HG02885 (cell line): ENCODE data around the gene TNP1.

Experiments
- ATAC-seq: cut with Tn5 transposase; IDR thresholded peaks from one replicate; pipeline ENCODE4 v1.9.1; 2021; ENCODE audit warnings: mild to moderate bottlenecking; ENCODE audit not compliant: unreplicated experiment, poor library complexity

Gene TNP1, protein sequence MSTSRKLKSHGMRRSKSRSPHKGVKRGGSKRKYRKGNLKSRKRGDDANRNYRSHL

DNA sequence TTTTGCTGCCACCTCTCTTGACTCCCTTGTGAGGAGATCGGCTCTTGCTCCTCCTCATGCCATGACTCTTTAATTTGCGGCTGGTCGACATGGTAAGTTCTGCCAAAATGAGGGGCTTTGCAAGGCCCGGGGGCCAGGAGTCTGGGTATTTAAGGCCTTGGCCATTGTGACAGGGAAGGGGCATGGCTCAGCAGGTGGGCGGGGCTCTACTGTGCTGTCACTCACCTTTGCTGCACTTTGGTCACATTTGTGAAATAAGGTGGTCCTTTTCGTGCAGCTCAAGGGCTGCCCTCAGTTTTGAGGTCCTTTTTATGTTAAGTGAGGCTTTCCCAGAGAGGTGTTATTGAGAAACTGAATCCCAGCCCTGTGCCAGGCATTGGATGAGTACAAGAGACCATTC is at the start of gene TNP1:
Gene TNP1 (minus strand): TSS at position 121 of the 400 bp plus-strand sequence. CDS start 30 bp downstream, at position 91.
- ATAC-seq: no peak

DNA sequence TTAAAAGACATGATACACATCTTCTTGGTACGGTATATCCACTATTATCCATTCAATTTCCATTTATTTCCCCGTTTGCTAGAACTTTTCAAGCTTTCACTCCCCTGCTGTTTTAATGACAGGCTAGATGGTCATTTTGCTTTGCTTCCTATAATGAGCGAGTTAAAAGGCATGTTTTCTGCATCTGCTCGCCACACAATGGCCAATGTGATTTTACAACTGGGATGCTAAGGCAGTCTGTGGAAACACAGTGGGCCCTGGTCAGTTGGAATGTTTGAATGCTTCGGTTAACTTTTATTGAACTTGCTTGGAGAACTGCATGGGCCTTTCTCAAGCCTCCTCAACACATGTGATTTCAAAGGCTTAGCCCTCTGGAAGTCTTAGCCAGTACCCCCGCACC is 48.4 kb upstream of the TNP1 start:
- ATAC-seq: no peak

DNA sequence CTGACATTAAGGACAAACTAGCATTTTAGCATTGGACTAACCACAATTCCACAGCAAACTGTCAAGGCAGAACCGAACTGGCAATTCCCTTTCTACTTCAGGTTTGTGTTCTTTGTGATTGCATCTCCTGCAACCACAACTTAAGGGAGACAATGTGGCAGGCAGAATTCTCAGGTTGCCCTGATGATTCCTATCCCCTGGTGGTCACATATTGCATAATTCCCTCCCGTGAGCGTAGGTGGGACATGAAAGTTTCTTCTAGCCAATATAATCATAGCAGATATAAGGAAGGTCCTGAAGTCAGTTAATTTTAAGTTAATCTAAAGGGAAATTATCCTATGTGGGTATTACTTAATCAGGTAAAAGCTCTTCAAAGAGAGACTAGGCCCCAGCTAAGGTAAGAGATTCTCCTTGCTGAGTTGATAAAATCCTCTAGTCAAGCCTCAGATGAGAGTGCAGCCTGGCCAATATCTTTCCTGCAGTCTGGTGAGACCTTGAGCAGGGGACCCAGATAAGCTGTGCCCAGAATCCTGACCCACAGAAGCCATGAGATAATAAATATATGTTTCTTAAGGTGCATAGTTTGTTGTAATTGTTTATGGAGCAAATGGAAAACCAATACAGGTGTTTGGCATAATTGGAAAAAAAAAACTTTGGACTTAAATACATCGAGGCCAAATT is 45.9 kb upstream of the TNP1 start:
- ATAC-seq: no peak

DNA sequence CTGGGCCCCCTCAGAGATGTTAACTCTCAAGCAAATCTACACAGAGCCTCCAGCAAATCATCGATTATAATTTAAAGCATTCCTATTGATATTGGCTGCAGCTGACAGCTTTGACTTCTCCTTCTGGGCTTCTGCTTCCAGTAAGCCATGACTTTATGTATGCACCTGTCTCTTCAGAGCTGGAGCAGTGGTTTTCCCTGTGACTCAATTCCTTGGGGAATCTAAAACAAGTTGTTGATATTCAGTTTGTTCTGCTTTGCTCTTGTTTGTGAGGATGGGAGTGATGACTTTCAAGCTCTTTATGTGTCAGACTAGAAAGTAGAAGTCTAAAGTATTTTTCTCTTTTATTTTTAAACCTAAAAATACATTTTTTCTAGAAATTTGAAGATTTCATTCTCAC is 45.1 kb upstream of the TNP1 start:
- ATAC-seq: no peak

DNA sequence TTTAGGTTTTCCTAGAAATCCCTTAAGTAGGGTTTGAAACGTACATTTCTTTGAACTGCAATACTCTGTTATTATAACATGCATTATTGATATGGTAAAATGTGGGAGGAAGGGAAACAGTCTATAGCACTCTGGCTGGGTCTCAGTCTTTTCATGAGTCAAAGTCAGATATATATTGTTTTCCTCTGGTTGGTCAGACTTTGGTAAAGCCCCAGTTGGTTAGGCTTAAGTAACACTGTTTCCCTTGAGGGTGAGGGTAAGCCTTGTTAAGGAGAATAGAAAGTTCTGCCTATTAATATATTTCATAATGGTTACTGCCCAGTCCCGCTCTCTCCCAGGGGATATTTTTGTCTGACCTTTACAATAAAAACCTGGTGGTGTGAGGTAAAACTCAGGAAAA is 44.7 kb upstream of the TNP1 start:
- no peak for ATAC-seq

DNA sequence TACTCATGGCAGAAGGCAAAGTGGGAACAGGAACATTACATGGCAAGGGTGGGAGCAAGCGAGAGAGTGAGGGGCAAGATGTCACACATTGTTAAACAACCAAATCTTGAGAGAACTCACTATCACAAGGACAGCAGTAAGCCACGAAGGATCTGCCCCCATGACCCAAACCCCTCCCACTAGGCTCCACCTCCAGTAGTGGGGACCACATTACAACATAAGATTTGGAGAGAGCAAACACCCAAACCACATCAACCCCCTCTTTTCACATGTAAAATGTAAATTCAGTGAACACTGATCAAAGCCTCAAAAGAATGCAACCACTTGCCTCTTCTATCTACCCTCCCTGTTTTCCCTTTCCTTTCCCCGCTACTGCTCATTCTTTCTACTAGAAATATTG is 43.6 kb upstream of the TNP1 start:
- ATAC-seq: no peak

DNA sequence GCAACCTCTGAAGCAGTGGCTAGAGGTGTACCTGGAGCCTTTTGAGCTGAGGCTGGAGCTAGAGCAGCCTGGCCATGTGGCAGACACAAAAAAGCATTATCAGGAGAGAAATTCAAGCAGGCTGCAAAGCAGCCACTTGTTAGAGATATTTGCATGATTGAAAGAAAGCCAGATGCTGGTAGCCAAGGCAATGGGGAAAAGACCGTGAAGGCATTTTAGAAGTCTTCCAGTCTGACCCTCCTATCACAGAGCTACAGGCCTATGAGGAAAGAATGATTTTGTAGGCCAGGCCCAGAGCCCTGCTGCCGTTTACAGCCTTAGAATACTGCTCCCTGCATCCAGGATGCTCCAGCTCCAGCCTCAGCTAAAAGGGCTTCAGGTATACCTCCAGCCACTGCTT is 41.4 kb upstream of the TNP1 start:
- ATAC-seq: no peak

DNA sequence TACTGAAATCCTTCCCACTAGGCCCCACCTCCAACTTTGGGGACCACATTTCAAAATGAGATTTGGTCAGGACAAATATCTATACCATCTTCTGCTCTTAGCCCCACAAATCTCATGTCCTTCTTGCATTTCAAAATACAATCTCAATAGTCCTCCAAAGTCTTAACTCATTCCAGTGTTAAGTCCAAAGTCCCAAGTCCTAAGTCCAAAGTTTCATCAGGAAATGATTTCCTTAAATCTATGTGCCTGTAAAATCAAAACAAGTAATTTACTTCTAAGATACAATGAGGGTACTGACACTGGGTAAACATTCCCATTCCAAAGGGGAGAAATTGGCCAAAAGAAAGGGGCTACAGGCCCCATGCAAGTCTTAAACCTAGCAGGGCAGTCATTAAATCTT is 40.5 kb upstream of the TNP1 start:
- no peak for ATAC-seq

DNA sequence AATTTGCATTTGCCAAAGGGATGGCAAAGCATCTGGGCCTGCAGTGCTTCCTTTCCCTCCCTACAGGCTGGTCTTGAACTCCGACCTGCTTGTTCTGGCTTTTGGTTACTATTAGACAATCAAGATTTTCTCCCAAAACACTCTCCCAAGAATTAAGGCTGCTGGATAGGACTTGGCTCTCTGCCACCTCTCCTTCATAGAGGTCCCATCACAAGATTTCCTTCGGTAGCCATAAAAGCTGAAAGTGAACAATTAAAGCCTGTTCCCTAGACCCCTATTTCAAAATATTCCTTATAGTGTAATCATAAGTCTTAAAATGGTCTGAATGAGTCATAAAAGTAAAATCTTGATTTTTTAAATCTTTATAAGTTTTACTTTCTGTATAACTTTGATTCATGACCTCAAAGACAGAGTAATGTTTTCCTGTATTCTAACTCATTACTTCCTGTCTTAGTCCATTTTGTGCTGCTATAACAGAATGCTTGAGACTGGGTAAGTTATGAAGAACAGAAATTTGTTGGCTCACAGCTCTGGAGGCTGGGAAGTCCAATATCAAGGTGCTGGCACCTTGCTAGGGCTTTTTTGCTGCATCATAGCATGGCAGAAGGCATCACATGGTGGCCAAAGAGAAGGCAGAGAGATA is 37.8 kb upstream of the TNP1 start:
- ATAC-seq: no peak

DNA sequence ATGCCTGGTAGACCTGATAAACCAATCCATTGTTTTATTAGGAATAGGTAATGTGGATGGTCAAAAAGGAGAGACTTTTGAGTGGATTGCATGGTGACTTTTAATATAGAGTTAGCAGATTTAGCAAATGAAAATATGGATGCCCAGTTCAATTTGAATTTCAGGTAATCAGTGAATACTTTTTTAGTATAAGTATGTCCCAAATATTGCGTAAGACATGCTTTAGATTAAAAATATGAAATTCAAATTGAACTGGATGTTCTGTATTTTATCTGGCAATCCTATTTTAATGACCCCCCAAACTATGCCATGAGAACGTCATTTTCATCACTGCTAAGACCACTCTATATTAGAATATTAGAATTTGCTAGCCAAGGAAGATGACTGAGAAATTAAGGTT is 30.3 kb upstream of the TNP1 start:
- ATAC-seq: no peak

DNA sequence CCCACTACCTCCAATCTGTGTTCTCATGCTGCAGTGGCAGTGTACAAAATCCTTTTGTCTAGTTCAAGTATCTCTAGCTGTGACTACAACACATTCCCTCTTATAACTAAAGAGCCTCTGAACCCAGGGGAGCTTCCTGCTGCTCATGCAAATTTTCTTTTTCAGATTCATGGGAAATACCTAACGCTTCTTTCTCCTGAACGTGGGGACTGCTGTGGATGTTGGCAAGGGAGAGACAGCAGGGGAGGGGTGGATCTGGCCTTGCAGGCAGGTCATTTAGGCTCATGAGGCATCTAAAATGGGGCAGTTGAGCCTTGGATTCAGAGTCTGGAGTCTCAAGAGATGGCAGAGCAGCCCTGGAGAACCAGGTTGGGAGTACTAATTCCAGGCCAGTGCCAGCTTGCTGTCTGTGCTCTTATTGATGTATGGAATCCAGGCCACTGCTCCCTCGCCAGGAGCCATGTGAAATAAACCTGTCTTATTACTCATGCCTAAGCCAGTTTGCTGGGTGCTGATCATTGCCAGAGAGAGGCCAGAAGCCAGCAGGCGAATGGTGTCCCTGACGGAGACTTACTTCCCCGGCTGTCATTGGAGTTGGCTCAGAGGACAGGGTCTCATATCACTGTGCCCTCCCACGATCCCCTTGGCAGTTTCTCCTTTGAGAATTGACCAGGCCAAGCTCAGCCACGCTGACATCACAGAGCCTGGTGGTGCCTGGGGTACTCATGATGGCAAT is 29.2 kb upstream of the TNP1 start:
- ATAC-seq: no peak

DNA sequence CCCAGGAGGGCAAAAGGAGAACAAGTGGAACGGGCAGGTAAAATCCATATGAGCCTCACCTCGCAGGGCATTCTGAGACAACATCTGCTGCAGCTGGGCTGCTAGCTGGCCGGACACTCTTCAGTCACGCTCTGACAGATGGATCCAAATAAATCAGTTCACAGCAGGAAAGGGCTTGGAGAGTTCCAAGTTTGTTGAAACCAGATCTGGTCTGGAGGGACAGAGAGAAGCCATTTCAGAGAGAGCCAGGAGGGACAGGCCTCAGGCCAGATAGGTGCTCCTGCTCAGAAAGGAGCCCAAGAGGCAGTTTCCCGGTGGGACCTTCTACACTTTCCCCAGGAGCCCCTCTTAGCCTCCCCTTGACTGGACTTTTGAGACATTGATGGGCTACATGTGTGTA is 28.2 kb upstream of the TNP1 start:
- no peak for ATAC-seq

DNA sequence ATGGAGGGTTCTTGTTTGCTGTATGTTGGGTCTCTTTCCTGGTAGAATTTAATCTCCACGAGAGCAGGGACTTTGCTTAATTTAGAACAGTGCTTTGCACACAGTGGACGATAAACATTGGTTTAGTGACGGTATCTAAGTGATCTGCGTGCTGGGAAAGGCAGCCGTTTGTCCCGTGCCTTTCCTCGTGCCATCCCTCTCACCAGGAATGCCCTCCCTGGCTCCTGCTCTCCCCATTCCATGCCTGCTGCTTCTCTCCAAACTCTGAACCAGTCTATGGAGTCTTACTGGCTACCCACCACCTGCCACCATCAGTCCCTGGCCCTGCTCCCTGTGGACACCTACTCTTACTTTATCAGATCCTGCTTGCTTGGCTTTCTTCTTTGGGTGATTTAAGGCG is 27.3 kb upstream of the TNP1 start:
- no peak for ATAC-seq

DNA sequence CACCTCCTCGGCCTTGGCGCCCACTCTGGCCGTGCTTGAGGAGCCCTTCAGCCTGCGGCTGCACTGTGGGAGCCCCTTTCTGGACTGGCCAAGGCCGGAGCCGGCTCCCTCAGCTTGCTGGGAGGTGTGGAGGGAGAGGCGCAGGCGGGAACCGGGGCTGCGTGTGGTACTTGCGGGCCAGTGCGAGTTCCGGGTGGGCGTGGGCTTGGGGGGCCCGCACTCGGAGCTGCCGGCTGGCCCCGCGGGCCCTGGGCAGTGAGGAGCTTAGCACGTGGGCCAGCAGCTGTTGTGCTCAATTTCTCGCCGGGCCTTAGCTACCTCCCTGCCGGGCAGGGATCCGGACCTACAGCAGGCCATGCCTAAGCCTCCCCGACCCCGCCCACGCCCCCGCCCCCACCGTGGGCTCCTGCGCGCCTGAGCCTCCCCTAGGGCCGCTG is 25.3 kb upstream of the TNP1 start:
- ATAC-seq: no peak

DNA sequence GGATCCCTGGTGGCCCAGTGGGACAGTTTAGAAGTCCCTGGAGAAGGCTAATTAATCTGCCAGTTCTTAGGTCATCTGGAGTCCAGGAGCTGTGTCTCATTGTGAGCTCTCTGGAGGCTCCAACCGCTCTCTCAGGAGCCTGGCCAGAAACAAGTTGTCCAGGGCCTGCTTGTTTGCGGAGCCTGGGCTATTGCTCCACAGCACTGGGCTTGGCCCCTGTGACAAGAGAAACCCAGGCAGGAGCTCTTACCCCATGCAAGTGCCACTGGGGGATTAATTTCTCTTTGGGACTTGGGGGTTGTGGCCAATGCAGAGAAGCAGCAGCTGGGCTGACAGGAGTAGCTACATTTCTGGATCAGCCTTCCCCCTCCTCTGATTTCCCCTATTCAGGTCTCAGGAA is 24.5 kb upstream of the TNP1 start:
- ATAC-seq: no peak

DNA sequence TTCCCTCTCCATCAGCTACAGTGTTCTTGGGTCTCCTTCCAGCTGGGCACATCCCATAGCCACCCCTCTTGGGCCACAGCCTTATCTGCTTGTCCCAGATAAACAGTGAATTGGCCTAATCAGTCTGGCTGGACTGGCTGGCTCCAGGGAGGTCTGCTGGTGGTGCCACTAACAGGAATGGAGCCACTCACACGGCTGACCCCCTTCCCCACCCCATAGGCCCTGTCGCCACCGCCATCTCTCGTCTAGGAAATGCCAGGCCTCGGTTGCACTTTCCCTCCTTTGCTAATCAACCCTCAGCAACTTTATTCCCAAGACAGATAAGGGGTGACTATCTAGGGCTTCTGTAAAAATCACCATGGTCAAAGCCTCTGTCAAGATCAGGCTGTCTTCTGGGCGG is 23.0 kb upstream of the TNP1 start:
- no peak for ATAC-seq

DNA sequence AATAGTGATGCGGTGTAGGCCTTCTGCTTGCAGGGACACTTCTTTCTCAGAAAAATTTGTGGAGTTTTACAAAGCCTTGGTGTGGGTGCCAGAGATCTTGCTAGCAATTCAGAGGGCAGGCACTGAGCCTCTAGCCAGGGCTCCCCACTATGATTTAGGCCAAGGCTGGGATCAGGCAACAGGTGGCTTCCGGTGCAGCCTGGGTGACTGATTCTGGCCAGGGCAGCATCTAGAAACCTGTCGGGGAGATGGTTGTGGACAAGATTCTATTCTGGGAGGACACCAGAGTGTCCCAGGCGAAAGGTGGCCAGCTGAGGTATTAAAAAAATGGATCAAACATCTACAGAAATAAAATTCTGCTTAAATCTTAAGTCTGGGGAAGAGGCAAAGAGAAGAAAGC is 21.5 kb upstream of the TNP1 start:
- ATAC-seq: no peak

DNA sequence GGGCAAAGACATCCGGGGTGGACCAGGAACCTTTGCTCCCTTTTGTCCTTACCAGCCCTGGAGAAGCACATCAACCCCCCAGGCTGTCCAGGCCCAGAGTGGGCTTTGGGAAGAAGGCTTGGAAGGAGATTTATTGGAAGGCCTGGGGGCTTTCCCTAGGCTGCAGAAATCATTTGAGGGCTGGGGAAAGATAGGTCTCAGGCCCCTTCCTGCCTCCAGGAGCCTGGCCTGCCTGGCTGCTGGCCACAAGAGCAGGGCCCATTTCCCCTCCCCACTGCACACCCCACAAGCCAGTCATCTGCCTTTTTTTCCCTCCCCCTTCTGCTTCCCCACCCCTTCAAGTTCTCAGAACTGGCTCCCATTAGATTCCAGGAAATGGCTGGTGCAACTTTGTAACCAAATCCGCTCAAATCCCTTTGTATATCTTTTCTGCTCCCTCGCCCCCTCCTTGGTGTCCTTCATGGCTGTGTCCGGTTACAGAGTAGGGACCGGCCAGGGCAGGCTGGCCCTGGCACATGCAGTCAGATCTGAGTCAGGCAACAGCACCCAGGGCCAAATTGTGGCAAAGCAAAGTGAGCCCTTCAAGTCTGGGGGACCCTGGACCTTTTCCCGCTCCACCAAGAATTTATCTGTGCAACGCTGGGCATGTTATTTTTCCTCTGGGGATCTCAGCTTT is 20.8 kb upstream of the TNP1 start:
- ATAC-seq: no peak

DNA sequence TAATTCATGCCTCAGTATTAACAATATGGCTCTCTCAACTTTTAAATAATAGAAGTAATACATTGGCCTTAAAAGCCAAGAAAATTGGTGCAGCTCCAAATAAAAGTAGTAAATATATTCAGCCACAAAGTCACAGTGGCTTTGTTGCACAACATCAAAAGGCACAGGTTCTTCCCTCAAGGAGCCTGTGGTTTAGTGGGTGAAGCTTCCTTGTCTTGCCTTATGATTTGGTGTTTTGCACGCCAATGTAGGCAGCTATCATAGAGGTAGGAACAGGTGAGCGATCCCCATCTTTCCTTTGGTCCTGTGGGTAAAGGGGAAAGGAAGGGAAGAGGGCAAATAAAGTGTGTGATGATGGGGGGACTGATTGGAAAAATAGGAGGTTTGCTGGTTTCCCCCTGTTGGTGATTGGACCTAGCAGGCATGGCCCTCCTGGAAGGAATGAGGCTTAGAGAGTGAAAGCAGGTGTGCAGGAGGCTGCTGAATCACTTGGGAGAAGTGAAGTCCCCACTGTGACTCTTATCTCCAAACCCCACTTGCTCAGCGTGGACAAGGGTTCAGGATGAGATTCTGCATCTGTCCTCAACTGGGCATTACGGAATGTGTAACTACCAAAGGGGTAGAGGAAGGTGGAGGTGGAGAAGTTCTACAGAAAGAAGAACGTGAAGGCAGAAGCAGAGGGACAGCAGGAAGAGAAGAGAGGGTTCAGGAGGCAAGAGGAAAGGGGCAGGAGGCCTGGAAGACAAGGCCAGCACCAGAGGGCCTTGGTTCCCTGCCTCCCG is 20.1 kb upstream of the TNP1 start:
- no peak for ATAC-seq

DNA sequence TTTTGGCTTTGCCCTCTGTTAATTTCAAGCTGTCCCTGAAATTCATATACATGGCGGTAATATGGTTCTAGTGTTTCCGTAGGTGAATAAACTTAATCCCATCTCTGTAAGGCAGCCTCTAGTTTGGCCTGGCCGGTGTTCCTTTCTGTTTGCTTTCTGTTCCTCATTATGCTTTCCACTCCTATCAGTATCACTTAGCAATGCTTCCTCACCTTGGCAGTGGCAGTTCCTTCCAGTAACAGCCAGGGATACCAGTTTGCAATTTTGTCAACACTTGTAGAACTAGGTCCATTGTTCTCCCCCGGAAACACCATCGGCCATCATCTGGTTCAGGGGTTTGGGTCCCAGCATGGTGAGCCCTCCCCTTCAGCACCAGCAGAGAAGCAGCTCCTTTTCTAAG is 18.2 kb upstream of the TNP1 start:
- ATAC-seq: no peak
